ENCODE results near the gene ADAMTSL5.

The ADAMTSL5 gene

DNA sequence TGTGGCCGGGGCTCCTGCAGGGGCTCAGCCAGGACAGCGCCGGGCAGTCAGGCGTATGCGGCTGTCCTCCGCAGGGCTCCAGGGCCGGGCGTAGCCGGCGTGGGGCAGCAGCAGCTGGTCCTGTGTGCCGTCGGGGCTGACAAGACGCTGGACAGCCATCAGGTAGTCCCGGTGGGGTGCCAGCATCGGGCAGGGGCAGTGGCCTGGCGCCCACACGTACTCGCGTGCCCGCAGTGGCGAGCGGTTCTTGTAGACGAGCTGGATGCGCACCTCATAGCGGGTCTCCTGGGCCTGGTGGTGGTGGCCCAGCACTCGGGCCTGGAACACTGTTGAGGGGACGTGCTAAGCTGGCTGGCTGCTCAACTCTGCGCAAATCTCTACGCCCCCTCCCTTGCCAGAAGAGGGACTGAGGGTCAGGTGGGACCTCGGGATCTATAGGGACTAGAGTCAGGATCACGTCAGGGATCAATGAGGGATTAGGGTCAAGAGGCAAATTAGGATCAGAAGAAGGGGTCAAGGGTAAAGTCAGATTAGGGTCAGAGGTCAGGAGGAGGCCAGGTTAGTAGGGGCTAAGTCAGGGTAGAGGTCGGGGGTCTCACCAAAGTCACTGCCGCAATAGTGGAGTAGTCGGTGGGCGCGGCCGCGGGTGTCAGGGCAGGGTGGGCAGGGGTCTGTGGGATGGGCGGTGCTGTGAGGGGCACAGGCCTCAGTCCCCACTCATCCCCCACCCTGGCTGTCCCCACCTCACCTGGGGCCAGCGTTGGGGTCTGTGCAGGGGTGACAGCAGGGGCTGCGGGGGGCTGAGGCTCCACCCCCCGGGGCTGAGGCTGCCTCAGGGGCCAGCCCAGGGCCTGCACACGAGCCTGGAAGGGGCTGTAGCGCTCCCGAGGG, 6.6 kb downstream of the ADAMTSL5 start:
- TF ChIP-seq ZNF565 (CRISPR knock-in tag; conservative IDR thresholded peaks at IDR 0.05; ENCODE audit: low read depth) (no peak), ESRRG (CRISPR knock-in tag; IDR thresholded peaks at IDR 0.05) (no peak), ZFP30 (CRISPR knock-in tag; IDR thresholded peaks at IDR 0.05) (no peak), BACH2 (CRISPR knock-in tag; IDR thresholded peaks at IDR 0.05; ENCODE audit: borderline replicate concordance) (no peak), TCF4 (CRISPR knock-in tag; IDR thresholded peaks at IDR 0.05; ENCODE audit: borderline replicate concordance) (no peak), ZC3H10 (CRISPR knock-in tag; IDR thresholded peaks at IDR 0.05) (no peak)
- TF ChIP-seq, protein P1, sequence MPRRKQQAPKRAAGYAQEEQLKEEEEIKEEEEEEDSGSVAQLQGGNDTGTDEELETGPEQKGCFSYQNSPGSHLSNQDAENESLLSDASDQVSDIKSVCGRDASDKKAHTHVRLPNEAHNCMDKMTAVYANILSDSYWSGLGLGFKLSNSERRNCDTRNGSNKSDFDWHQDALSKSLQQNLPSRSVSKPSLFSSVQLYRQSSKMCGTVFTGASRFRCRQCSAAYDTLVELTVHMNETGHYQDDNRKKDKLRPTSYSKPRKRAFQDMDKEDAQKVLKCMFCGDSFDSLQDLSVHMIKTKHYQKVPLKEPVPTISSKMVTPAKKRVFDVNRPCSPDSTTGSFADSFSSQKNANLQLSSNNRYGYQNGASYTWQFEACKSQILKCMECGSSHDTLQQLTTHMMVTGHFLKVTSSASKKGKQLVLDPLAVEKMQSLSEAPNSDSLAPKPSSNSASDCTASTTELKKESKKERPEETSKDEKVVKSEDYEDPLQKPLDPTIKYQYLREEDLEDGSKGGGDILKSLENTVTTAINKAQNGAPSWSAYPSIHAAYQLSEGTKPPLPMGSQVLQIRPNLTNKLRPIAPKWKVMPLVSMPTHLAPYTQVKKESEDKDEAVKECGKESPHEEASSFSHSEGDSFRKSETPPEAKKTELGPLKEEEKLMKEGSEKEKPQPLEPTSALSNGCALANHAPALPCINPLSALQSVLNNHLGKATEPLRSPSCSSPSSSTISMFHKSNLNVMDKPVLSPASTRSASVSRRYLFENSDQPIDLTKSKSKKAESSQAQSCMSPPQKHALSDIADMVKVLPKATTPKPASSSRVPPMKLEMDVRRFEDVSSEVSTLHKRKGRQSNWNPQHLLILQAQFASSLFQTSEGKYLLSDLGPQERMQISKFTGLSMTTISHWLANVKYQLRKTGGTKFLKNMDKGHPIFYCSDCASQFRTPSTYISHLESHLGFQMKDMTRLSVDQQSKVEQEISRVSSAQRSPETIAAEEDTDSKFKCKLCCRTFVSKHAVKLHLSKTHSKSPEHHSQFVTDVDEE (CRISPR knock-in tag; IDR thresholded peaks at IDR 0.05) = no peak
- TF ChIP-seq, protein P2, sequence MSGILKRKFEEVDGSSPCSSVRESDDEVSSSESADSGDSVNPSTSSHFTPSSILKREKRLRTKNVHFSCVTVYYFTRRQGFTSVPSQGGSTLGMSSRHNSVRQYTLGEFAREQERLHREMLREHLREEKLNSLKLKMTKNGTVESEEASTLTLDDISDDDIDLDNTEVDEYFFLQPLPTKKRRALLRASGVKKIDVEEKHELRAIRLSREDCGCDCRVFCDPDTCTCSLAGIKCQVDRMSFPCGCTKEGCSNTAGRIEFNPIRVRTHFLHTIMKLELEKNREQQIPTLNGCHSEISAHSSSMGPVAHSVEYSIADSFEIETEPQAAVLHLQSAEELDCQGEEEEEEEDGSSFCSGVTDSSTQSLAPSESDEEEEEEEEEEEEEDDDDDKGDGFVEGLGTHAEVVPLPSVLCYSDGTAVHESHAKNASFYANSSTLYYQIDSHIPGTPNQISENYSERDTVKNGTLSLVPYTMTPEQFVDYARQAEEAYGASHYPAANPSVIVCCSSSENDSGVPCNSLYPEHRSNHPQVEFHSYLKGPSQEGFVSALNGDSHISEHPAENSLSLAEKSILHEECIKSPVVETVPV (CRISPR knock-in tag; IDR thresholded peaks at IDR 0.05) = no peak
- no peak for ATAC-seq

DNA sequence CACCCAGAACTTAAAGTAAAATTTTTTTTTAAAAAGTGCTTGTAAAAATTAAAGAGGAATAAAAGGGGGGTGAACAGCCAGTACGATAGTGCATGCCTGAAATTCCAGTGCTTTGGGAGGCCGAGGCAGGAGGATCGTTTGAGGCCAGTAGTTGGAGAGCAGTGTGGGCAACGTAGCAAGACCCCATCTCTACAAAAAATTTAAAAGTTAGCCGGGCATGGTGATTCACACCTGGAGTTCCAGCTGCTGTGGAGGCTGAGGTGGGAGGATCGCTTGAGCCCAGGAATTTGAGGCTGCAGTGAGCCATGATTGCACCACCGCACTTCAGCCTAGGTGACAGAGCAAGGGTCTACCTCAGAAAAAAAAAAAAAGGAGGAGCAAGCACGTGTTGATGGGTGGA, 7.8 kb downstream of the ADAMTSL5 start:
- TF ChIP-seq ESRRG (CRISPR knock-in tag; IDR thresholded peaks at IDR 0.05) (no peak), PPARA (CRISPR knock-in tag; IDR thresholded peaks at IDR 0.05; ENCODE audit: borderline replicate concordance) (no peak), RARB (CRISPR knock-in tag; IDR thresholded peaks at IDR 0.05) (no peak), SNAI2 (CRISPR knock-in tag; IDR thresholded peaks at IDR 0.05) (no peak), OSR1 (CRISPR knock-in tag; IDR thresholded peaks at IDR 0.05) (no peak), ZNF8 (CRISPR knock-in tag; IDR thresholded peaks at IDR 0.05) (no peak), ZNF565 (CRISPR knock-in tag; conservative IDR thresholded peaks at IDR 0.05; ENCODE audit: low read depth) (no peak), ZFP30 (CRISPR knock-in tag; IDR thresholded peaks at IDR 0.05) (no peak), ZNF70 (CRISPR knock-in tag; IDR thresholded peaks at IDR 0.05) (no peak), ZC3H10 (CRISPR knock-in tag; IDR thresholded peaks at IDR 0.05) (no peak), TOX (CRISPR knock-in tag; IDR thresholded peaks at IDR 0.05; ENCODE audit: borderline replicate concordance) (no peak), ARNTL (CRISPR knock-in tag; IDR thresholded peaks at IDR 0.05; ENCODE audit: borderline replicate concordance, low read depth) (no peak)
- TF ChIP-seq, protein P1 (CRISPR knock-in tag; IDR thresholded peaks at IDR 0.05) = no peak
- TF ChIP-seq, protein P3, sequence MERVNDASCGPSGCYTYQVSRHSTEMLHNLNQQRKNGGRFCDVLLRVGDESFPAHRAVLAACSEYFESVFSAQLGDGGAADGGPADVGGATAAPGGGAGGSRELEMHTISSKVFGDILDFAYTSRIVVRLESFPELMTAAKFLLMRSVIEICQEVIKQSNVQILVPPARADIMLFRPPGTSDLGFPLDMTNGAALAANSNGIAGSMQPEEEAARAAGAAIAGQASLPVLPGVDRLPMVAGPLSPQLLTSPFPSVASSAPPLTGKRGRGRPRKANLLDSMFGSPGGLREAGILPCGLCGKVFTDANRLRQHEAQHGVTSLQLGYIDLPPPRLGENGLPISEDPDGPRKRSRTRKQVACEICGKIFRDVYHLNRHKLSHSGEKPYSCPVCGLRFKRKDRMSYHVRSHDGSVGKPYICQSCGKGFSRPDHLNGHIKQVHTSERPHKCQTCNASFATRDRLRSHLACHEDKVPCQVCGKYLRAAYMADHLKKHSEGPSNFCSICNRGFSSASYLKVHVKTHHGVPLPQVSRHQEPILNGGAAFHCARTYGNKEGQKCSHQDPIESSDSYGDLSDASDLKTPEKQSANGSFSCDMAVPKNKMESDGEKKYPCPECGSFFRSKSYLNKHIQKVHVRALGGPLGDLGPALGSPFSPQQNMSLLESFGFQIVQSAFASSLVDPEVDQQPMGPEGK (CRISPR knock-in tag; IDR thresholded peaks at IDR 0.05; ENCODE audit: borderline replicate concordance) = no peak
- TF ChIP-seq, protein P4, sequence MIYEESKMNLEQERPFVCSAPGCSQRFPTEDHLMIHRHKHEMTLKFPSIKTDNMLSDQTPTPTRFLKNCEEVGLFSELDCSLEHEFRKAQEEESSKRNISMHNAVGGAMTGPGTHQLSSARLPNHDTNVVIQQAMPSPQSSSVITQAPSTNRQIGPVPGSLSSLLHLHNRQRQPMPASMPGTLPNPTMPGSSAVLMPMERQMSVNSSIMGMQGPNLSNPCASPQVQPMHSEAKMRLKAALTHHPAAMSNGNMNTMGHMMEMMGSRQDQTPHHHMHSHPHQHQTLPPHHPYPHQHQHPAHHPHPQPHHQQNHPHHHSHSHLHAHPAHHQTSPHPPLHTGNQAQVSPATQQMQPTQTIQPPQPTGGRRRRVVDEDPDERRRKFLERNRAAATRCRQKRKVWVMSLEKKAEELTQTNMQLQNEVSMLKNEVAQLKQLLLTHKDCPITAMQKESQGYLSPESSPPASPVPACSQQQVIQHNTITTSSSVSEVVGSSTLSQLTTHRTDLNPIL (CRISPR knock-in tag; IDR thresholded peaks at IDR 0.05; ENCODE audit: low read depth) = no peak
- TF ChIP-seq, protein P2 (CRISPR knock-in tag; IDR thresholded peaks at IDR 0.05) = no peak
- ATAC-seq = no peak
